ENCODE data around the gene AKAP11. TPM values are rescaled to one million over a fixed set of nuclear protein-coding genes. Genes with fewer than 3 reads are reported as not detected.

AKAP11 gene
- total and polyA plus RNA-seq, 4 donors: 4.8 to 42.0 (median 22.0) TPM

DNA sequence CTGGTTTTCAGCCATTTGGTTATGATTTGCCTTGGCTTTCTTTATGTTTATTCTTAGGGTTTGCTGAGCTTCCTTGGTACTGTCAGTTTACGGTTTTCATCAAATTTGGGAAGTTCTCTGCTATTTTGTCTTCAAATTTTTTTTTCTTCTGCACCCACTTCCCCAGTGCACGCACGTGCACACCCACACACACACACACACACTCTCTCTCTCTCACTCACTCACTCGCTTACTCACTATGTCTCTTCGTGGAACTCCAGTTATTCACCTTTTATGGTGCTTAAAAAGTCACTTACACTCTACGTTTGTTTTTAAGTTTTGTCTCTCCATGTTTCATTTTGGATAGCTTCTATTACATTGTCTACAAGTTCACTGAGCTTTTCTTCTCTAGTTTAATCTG lies 7.1 kb downstream of the AKAP11 start:
- Histone ChIP-seq H3K9me3 (ENCODE audit: control insufficient read depth, low read length) (no peaks in the 10 kb centered on the region), H3K4me3 (ENCODE audit: low read length in 2 of 2) (no peak overlapping the region), H3K36me3 (ENCODE audit: control insufficient read depth in 1 of 2, insufficient read depth in 2 of 2, low read length in 1 of 2) (no peaks in the 10 kb centered on the region), H3K27ac (ENCODE audit: low read depth in 1 of 2, low read length in 2 of 2) (no peak overlapping the region), H3K4me1 (ENCODE audit: control insufficient read depth in 1 of 2, insufficient read depth in 2 of 2, low read length in 2 of 2) (peaks cover 2 to 7% of the 10 kb centered on the region in 2 donors), H3K27me3 (ENCODE audit: control insufficient read depth in 1 of 2, insufficient read depth in 2 of 2, low read length in 1 of 2) (no peaks in the 10 kb centered on the region)
- WGBS, 2 donors: 81 to 89% methylated on average over 6 of the region's 6 CpGs
- no peak for DNase-seq
- ATAC-seq (ENCODE audit: low FRiP score): no peak
- intact Hi-C loops (cut with DNase I): no loop called here

- Histone ChIP-seq H3K36me3 (ENCODE audit: control insufficient read depth in 1 of 2, insufficient read depth in 2 of 2, low read length in 1 of 2) (no peaks in the 10 kb centered on the region), H3K9me3 (ENCODE audit: control insufficient read depth, low read length) (no peaks in the 10 kb centered on the region), H3K27me3 (ENCODE audit: control insufficient read depth in 1 of 2, insufficient read depth in 2 of 2, low read length in 1 of 2) (no peaks in the 10 kb centered on the region), H3K4me3 (ENCODE audit: low read length in 2 of 2) (no peak overlapping the region), H3K27ac (ENCODE audit: low read depth in 1 of 2, low read length in 2 of 2) (no peak overlapping the region), H3K4me1 (ENCODE audit: control insufficient read depth in 1 of 2, insufficient read depth in 2 of 2, low read length in 2 of 2) (peaks cover 2 to 3% of the 10 kb centered on the region in 2 donors)
- ATAC-seq (ENCODE audit: low FRiP score) (no peak), DNase-seq (no peak)
- WGBS, 2 donors: 59 to 71% methylated on average over 1 of the region's 1 CpG
- intact Hi-C loops (cut with DNase I): no loop called here
These were observed 8.0 kb downstream of the AKAP11 start for GRCh38 chr13:42279986-42280385.

GRCh38 chr13:42280537-42280936 lies 8.6 kb downstream of the AKAP11 start:
- WGBS, 2 donors: 62 to 70% methylated on average over 2 of the region's 2 CpGs
- Histone ChIP-seq H3K9me3 (ENCODE audit: control insufficient read depth, low read length) (no peaks in the 10 kb centered on the region), H3K36me3 (ENCODE audit: control insufficient read depth in 1 of 2, insufficient read depth in 2 of 2, low read length in 1 of 2) (no peaks in the 10 kb centered on the region), H3K4me1 (ENCODE audit: control insufficient read depth in 1 of 2, insufficient read depth in 2 of 2, low read length in 2 of 2) (peaks cover 0 to under 1% of the 10 kb centered on the region in 2 donors), H3K27ac (ENCODE audit: low read depth in 1 of 2, low read length in 2 of 2) (no peak overlapping the region), H3K27me3 (ENCODE audit: control insufficient read depth in 1 of 2, insufficient read depth in 2 of 2, low read length in 1 of 2) (no peaks in the 10 kb centered on the region), H3K4me3 (ENCODE audit: low read length in 2 of 2) (no peak overlapping the region)
- ATAC-seq (ENCODE audit: low FRiP score) (no peak), DNase-seq (no peak)
- intact Hi-C loops (cut with DNase I): no loop called here

DNA sequence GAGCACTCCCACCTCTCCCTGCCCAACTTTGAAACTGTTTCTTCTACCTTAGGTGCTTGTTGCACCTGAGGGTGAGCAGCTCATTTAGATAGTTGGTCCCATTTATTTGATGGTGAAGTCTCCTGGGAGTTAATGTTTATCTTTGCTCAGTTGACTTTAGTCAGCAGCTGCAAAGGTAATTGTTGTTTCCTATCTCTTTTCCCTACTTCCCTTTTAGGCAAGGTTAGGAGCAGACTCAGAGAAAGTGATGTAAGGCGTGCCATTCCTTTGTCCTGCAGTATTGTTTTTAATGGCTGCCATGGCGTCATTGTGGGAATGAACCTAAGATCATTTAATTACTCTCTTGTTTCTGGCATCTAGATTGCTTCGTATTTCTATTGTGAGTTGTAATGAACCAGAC lies 11.6 kb downstream of the AKAP11 start:
- Histone ChIP-seq H3K27me3 (ENCODE audit: control insufficient read depth in 1 of 2, insufficient read depth in 2 of 2, low read length in 1 of 2) (no peaks in the 10 kb centered on the region), H3K9me3 (ENCODE audit: control insufficient read depth, low read length) (no peaks in the 10 kb centered on the region), H3K27ac (ENCODE audit: low read depth in 1 of 2, low read length in 2 of 2) (no peak overlapping the region), H3K4me3 (ENCODE audit: low read length in 2 of 2) (no peak overlapping the region), H3K36me3 (ENCODE audit: control insufficient read depth in 1 of 2, insufficient read depth in 2 of 2, low read length in 1 of 2) (no peaks in the 10 kb centered on the region), H3K4me1 (ENCODE audit: control insufficient read depth in 1 of 2, insufficient read depth in 2 of 2, low read length in 2 of 2) (no peaks in the 10 kb centered on the region)
- intact Hi-C loops (cut with DNase I): no loop called here
- 91% methylated on average over 3 of the region's 3 CpGs for WGBS, 2 donors
- ATAC-seq (ENCODE audit: low FRiP score) (no peak), DNase-seq (no peak)

DNA sequence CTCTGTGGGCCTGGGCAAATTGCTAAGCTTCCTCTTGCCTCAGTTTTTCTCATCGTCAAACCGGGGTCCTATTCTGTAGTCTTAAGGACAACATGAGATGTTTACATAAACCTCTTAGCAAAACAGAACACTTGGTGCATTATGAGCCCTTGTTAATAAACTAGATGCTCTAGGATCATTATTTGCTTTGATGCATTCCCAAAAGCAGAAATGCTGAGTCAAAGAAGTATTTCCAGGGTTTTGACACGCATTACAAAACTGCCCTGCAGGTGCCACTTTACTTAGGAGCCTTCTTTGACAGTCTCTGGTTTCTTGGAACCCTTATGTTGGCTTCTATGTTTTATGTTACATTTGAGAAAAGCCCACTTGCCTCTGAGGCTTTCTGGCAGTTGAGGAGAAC lies 12.1 kb downstream of the AKAP11 start:
- ATAC-seq (ENCODE audit: low FRiP score) (no peak), DNase-seq (no peak)
- H3K4me3 ChIP-seq (ENCODE audit: low read length in 2 of 2): no peak overlapping the region
- no peaks in the 10 kb centered on the region for H3K36me3 ChIP-seq (ENCODE audit: control insufficient read depth in 1 of 2, insufficient read depth in 2 of 2, low read length in 1 of 2)
- H3K4me1 ChIP-seq (ENCODE audit: control insufficient read depth in 1 of 2, insufficient read depth in 2 of 2, low read length in 2 of 2): no peaks in the 10 kb centered on the region
- H3K27ac ChIP-seq (ENCODE audit: low read depth in 1 of 2, low read length in 2 of 2): no peak overlapping the region
- 77 to 84% methylated on average over 3 of the region's 3 CpGs for WGBS, 2 donors
- no peaks in the 10 kb centered on the region for H3K27me3 ChIP-seq (ENCODE audit: control insufficient read depth in 1 of 2, insufficient read depth in 2 of 2, low read length in 1 of 2)
- H3K9me3 ChIP-seq (ENCODE audit: control insufficient read depth, low read length): no peaks in the 10 kb centered on the region
- intact Hi-C loops (cut with DNase I): no loop called here

GRCh38 chr13:42298392-42298791 lies 26.4 kb downstream of the AKAP11 start:
- peaks cover 1% of the 10 kb centered on the region for H3K9me3 ChIP-seq (ENCODE audit: control insufficient read depth, low read length)
- intact Hi-C loops (cut with DNase I): no loop called here
- H3K36me3 ChIP-seq (ENCODE audit: control insufficient read depth in 1 of 2, insufficient read depth in 2 of 2, low read length in 1 of 2): peaks cover 14 to 15% of the 10 kb centered on the region in 2 donors
- no peaks in the 10 kb centered on the region for H3K27me3 ChIP-seq (ENCODE audit: control insufficient read depth in 1 of 2, insufficient read depth in 2 of 2, low read length in 1 of 2)
- DNase-seq (no peak), ATAC-seq (ENCODE audit: low FRiP score) (no peak)
- no peak overlapping the region for H3K4me3 ChIP-seq (ENCODE audit: low read length in 2 of 2)
- no peak overlapping the region for H3K27ac ChIP-seq (ENCODE audit: low read depth in 1 of 2, low read length in 2 of 2)
- H3K4me1 ChIP-seq (ENCODE audit: control insufficient read depth in 1 of 2, insufficient read depth in 2 of 2, low read length in 2 of 2): no peaks in the 10 kb centered on the region

DNA sequence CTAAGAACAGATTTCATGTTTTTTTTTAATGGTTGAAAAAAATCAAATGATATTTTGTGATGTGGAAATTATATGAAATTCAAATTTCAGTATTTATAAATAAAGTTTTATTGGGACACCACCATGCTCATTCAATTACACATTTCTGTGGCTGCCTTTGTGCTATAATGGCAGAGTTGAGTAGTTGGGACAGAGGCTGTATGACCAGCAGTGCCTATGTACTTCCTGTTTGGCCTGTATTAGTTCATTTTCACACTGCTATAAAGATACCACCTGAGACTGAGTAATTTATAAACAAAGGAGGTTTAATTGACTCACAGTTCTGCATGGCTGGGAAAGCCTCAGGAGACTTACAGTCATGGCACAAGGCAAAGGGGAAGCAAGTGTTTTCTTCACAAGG lies 33.6 kb downstream of the AKAP11 start:
- peaks cover 10 to 13% of the 10 kb centered on the region in 2 donors for H3K36me3 ChIP-seq (ENCODE audit: control insufficient read depth in 1 of 2, insufficient read depth in 2 of 2, low read length in 1 of 2)
- intact Hi-C loops (cut with DNase I): no loop called here
- peaks cover 1% of the 10 kb centered on the region for H3K9me3 ChIP-seq (ENCODE audit: control insufficient read depth, low read length)
- no peaks in the 10 kb centered on the region for H3K4me1 ChIP-seq (ENCODE audit: control insufficient read depth in 1 of 2, insufficient read depth in 2 of 2, low read length in 2 of 2)
- no peaks in the 10 kb centered on the region for H3K27me3 ChIP-seq (ENCODE audit: control insufficient read depth in 1 of 2, insufficient read depth in 2 of 2, low read length in 1 of 2)
- no peak overlapping the region for H3K27ac ChIP-seq (ENCODE audit: low read depth in 1 of 2, low read length in 2 of 2)
- no peak for ATAC-seq (ENCODE audit: low FRiP score)
- DNase-seq: no peak
- H3K4me3 ChIP-seq (ENCODE audit: low read length in 2 of 2): no peak overlapping the region

DNA sequence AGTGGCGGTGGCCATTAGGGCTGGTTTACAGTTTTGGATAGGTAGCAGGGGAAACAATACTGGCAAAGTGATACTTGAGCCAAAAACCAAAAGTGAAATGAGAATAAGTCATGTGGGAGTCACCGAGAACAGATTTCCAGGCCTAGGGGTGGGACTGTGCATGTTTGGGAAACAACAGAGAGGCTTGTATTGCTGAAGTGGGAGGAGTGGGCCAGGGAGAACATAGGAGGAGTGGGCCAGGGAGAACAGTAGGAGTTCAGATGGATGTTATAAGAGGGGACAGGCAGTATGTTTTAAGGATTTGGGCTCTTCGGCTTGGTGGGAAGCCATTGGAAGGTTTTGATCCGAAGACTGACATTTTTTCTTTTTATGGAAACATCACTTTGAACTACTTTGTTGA lies 35.5 kb downstream of the AKAP11 start:
- Histone ChIP-seq H3K9me3 (ENCODE audit: control insufficient read depth, low read length) (no peaks in the 10 kb centered on the region), H3K4me1 (ENCODE audit: control insufficient read depth in 1 of 2, insufficient read depth in 2 of 2, low read length in 2 of 2) (no peaks in the 10 kb centered on the region), H3K27me3 (ENCODE audit: control insufficient read depth in 1 of 2, insufficient read depth in 2 of 2, low read length in 1 of 2) (no peaks in the 10 kb centered on the region), H3K4me3 (ENCODE audit: low read length in 2 of 2) (no peak overlapping the region), H3K27ac (ENCODE audit: low read depth in 1 of 2, low read length in 2 of 2) (no peak overlapping the region), H3K36me3 (ENCODE audit: control insufficient read depth in 1 of 2, insufficient read depth in 2 of 2, low read length in 1 of 2) (peaks cover 3 to 5% of the 10 kb centered on the region in 2 donors)
- DNase-seq: no peak
- WGBS, 2 donors: 72 to 98% methylated on average over 3 to 4 of the region's 4 CpGs
- intact Hi-C loops (cut with DNase I): no loop called here
- no peak for ATAC-seq (ENCODE audit: low FRiP score)

DNA sequence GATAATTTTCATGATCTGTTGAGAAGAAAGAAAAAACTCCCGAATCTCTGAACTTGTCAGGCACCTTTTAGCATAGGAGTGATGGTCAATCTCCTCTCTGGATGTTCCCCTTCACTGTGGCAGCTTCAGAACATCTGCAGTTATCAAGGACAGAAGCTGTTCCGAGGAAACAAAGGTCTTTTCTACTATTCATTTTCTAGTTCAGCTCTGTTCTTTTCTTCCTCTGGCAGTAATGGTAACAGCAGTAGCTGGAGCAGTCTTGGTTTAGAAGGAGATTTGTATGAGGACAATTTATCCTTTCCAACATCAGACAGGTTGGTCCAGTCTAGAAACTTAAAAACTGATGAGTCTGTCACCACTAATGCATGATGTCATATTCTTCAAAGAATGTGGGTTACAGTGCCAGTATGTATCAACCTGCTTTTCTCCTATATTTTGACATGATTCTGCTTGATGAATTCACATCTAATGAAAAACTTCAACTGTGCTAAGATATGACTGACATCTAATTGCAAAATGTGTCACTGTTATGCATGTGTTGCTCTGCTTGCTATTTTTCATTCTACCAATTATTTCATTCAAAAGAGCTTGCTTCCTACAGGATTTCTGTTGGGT lies 41.0 kb downstream of the AKAP11 start:
- H3K9me3 ChIP-seq (ENCODE audit: control insufficient read depth, low read length): no peaks in the 10 kb centered on the region
- no peaks in the 10 kb centered on the region for H3K4me1 ChIP-seq (ENCODE audit: control insufficient read depth in 1 of 2, insufficient read depth in 2 of 2, low read length in 2 of 2)
- no peak overlapping the region for H3K4me3 ChIP-seq (ENCODE audit: low read length in 2 of 2)
- ATAC-seq (ENCODE audit: low FRiP score) (no peak), DNase-seq (no peak)
- peaks cover 0 to 2% of the 10 kb centered on the region in 2 donors for H3K36me3 ChIP-seq (ENCODE audit: control insufficient read depth in 1 of 2, insufficient read depth in 2 of 2, low read length in 1 of 2)
- intact Hi-C loops (cut with DNase I): no loop called here
- no peaks in the 10 kb centered on the region for H3K27me3 ChIP-seq (ENCODE audit: control insufficient read depth in 1 of 2, insufficient read depth in 2 of 2, low read length in 1 of 2)
- no peak overlapping the region for H3K27ac ChIP-seq (ENCODE audit: low read depth in 1 of 2, low read length in 2 of 2)
- WGBS, 2 donors: 78 to 90% methylated on average over 2 of the region's 2 CpGs

All from aorta (tissue), 5 donors.